ENCODE measurements around the gene MEGF9. TPM values are rescaled to one million over a fixed set of nuclear protein-coding genes. Genes with fewer than 3 reads are reported as not detected.
A peak's percentile ranks its signal among the peaks of the same experiment; 100 is the strongest.

The MEGF9 gene
- total and polyA plus RNA-seq, 2 of the 13 experiments (the other 11 are each of a cell fraction or from before 2014, with no cell fraction given), result 3.1 to 3.3 TPM

DNA sequence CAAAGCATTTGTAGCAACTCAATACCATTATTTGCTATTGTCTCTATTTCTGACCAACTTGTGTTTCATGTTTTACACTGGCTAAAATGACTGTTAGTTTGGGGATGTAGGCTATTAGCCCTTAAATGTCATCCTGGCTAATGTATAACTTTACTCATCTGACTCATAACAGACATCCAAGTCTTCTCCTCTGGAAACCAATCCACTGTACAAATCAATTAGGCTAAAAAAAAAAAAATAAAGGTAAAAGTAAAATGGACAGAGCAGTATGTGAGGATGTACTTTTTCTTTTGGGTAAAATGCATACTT is 20.6 kb downstream of the MEGF9 start (continued):
- no peak for TF ChIP-seq ISX (CRISPR knock-in tag; conservative IDR thresholded peaks at IDR 0.05)
- TF ChIP-seq SRY (CRISPR knock-in tag; IDR thresholded peaks at IDR 0.05), result no peak
- TF ChIP-seq ZNF569 (CRISPR knock-in tag; IDR thresholded peaks at IDR 0.05; ENCODE audit: borderline replicate concordance), result no peak
- TF ChIP-seq POLR2G (IDR thresholded peaks at IDR 0.05; ENCODE audit: low read depth, low read length), result no peak
- TF ChIP-seq, protein P1, sequence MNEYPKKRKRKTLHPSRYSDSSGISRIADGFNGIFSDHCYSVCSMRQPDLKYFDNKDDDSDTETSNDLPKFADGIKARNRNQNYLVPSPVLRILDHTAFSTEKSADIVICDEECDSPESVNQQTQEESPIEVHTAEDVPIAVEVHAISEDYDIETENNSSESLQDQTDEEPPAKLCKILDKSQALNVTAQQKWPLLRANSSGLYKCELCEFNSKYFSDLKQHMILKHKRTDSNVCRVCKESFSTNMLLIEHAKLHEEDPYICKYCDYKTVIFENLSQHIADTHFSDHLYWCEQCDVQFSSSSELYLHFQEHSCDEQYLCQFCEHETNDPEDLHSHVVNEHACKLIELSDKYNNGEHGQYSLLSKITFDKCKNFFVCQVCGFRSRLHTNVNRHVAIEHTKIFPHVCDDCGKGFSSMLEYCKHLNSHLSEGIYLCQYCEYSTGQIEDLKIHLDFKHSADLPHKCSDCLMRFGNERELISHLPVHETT (CRISPR knock-in tag; conservative IDR thresholded peaks at IDR 0.05), result no peak
- TF ChIP-seq SMYD3 (CRISPR knock-in tag; IDR thresholded peaks at IDR 0.05), result no peak
- TF ChIP-seq, protein P2, sequence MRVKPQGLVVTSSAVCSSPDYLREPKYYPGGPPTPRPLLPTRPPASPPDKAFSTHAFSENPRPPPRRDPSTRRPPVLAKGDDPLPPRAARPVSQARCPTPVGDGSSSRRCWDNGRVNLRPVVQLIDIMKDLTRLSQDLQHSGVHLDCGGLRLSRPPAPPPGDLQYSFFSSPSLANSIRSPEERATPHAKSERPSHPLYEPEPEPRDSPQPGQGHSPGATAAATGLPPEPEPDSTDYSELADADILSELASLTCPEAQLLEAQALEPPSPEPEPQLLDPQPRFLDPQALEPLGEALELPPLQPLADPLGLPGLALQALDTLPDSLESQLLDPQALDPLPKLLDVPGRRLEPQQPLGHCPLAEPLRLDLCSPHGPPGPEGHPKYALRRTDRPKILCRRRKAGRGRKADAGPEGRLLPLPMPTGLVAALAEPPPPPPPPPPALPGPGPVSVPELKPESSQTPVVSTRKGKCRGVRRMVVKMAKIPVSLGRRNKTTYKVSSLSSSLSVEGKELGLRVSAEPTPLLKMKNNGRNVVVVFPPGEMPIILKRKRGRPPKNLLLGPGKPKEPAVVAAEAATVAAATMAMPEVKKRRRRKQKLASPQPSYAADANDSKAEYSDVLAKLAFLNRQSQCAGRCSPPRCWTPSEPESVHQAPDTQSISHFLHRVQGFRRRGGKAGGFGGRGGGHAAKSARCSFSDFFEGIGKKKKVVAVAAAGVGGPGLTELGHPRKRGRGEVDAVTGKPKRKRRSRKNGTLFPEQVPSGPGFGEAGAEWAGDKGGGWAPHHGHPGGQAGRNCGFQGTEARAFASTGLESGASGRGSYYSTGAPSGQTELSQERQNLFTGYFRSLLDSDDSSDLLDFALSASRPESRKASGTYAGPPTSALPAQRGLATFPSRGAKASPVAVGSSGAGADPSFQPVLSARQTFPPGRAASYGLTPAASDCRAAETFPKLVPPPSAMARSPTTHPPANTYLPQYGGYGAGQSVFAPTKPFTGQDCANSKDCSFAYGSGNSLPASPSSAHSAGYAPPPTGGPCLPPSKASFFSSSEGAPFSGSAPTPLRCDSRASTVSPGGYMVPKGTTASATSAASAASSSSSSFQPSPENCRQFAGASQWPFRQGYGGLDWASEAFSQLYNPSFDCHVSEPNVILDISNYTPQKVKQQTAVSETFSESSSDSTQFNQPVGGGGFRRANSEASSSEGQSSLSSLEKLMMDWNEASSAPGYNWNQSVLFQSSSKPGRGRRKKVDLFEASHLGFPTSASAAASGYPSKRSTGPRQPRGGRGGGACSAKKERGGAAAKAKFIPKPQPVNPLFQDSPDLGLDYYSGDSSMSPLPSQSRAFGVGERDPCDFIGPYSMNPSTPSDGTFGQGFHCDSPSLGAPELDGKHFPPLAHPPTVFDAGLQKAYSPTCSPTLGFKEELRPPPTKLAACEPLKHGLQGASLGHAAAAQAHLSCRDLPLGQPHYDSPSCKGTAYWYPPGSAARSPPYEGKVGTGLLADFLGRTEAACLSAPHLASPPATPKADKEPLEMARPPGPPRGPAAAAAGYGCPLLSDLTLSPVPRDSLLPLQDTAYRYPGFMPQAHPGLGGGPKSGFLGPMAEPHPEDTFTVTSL (CRISPR knock-in tag; IDR thresholded peaks at IDR 0.05; ENCODE audit: borderline replicate concordance), result peak; percentile 27; the same call in 1 of the 2 replicates
- no peak for TF ChIP-seq ZNF615 (CRISPR knock-in tag; IDR thresholded peaks at IDR 0.05; ENCODE audit: borderline replicate concordance)
- no peak for TF ChIP-seq ONECUT2 (CRISPR knock-in tag; IDR thresholded peaks at IDR 0.05)
- TF ChIP-seq, protein P3, sequence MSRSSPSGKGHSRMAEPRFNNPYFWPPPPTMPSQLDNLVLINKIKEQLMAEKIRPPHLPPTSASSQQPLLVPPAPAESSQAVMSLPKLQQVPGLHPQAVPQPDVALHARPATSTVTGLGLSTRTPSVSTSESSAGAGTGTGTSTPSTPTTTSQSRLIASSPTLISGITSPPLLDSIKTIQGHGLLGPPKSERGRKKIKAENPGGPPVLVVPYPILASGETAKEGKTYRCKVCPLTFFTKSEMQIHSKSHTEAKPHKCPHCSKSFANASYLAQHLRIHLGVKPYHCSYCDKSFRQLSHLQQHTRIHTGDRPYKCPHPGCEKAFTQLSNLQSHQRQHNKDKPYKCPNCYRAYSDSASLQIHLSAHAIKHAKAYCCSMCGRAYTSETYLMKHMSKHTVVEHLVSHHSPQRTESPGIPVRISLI (CRISPR knock-in tag; IDR thresholded peaks at IDR 0.05; ENCODE audit: borderline replicate concordance), result peak; percentile 25; the same call in 1 of the 2 replicates
- no peak for TF ChIP-seq ZSCAN21 (CRISPR knock-in tag; IDR thresholded peaks at IDR 0.05; ENCODE audit: borderline replicate concordance)
- TF ChIP-seq GATAD2A (CRISPR knock-in tag; IDR thresholded peaks at IDR 0.05), result 0 out of 2 replicates have a peak, but pooled peaks have one; percentile 10
